22Rv1 (cell line): ENCODE measurements around the gene TBC1D2.

Experiments used
- ZFX ChIP-seq: fragments of 450-650 bp; IDR thresholded peaks from 2 replicates; pipeline ENCODE4 v1.6.1; 2017; ENCODE audit warnings: antibody characterized with exemption, borderline replicate concordance
- TF ChIP-seq, protein P1 (sequence below): fragments of 450-650 bp; IDR thresholded peaks from 2 replicates; pipeline ENCODE4 v1.5.1; 2017; ENCODE audit warnings: mild to moderate bottlenecking

DNA sequence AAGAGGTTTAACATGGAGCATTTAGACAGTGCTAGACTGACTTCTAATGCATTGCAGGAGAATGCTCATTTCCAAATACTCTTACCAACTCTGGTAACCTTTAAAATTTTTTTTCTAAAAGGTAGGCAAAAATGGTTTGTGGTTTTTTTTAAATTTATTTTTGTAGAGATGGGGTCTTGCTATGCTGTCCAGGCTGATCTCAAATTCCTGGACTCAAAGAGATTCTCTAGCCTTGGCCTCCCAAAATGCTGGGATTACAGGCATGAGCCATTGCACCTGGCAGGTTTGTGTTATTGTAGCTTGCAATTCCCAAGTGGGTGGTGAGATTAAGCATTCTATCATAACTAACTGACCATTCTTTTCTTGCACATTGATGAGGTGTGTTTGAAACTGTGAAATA lies 43.0 kb upstream of the TBC1D2 start:
- TF ChIP-seq, protein P1, sequence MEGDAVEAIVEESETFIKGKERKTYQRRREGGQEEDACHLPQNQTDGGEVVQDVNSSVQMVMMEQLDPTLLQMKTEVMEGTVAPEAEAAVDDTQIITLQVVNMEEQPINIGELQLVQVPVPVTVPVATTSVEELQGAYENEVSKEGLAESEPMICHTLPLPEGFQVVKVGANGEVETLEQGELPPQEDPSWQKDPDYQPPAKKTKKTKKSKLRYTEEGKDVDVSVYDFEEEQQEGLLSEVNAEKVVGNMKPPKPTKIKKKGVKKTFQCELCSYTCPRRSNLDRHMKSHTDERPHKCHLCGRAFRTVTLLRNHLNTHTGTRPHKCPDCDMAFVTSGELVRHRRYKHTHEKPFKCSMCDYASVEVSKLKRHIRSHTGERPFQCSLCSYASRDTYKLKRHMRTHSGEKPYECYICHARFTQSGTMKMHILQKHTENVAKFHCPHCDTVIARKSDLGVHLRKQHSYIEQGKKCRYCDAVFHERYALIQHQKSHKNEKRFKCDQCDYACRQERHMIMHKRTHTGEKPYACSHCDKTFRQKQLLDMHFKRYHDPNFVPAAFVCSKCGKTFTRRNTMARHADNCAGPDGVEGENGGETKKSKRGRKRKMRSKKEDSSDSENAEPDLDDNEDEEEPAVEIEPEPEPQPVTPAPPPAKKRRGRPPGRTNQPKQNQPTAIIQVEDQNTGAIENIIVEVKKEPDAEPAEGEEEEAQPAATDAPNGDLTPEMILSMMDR = no peak
- TF ChIP-seq ZFX = no peak
